Gastroesophageal sphincter (tissue), 4 donors: ENCODE measurements around the gene CCL16. TPM values are rescaled to one million over a fixed set of nuclear protein-coding genes. Genes with fewer than 3 reads are reported as not detected.

Experiments used
- ATAC-seq: fragments of 150-250 bp; one replicate; pipeline ENCODE4 v1.9.1; 2016; ENCODE audit warnings: mild to moderate bottlenecking, moderate library complexity
- H3K27ac ChIP-seq, 4 donors: fragments of 200-600 bp; sonication (generic) in 3 of 4; 1 replicate in 3 of 4; 2 replicates in 1 of 4; pipeline ENCODE4 v1.5.1; 2016 to 2019
- H3K27me3 ChIP-seq: fragments of 200-600 bp; sonication (generic); one replicate; pipeline ENCODE4 v1.5.1; 2019
- H3K36me3 ChIP-seq, 2 donors: fragments of 200-600 bp; sonication (generic); one replicate each; pipeline ENCODE4 v1.5.1; 2019; ENCODE audit warnings: control low read depth in 1 of 2
- H3K4me1 ChIP-seq, 3 donors: fragments of 200-600 bp; sonication (generic); 1 replicate in 2 of 3; 2 replicates in 1 of 3; pipeline ENCODE4 v1.5.1; 2016 to 2019; ENCODE audit warnings: control low read depth in 2 of 3
- H3K4me3 ChIP-seq, 2 donors: fragments of 200-600 bp; sonication (generic); one replicate each; pipeline ENCODE4 v1.5.1; 2019; ENCODE audit warnings: mild to moderate bottlenecking in 1 of 2, moderate library complexity in 1 of 2
- H3K9me3 ChIP-seq, 3 donors: fragments of 200-600 bp; sonication (generic); one replicate each; pipeline ENCODE4 v1.5.1; 2017 to 2019; ENCODE audit warnings: control low read depth in 2 of 3
- CTCF ChIP-seq, 4 experiments: fragments of 200-600 bp in 2 of 4; fragments of 450-650 bp in 2 of 4; sonication (generic) in 1 of 4; IDR thresholded peaks; one replicate each; pipeline ENCODE4 v1.5.1; 2017 to 2019; ENCODE audit warnings: antibody characterized with exemption in 4 of 4, mild to moderate bottlenecking in 2 of 4, moderate library complexity in 2 of 4
- EP300 ChIP-seq: sonication (generic); formaldehyde crosslinking; IDR thresholded peaks from one replicate; pipeline ENCODE4 v1.6.1; 2017; ENCODE audit warnings: antibody characterized with exemption, mild to moderate bottlenecking
- POLR2A ChIP-seq, 2 donors: fragments of 450-650 bp; IDR thresholded peaks; one replicate each; pipeline ENCODE4 v1.6.1; 2017; ENCODE audit warnings: antibody characterized with exemption in 2 of 2, mild to moderate bottlenecking in 2 of 2, moderate library complexity in 1 of 2
- POLR2AphosphoS5 ChIP-seq: sonication (generic); formaldehyde crosslinking; IDR thresholded peaks from one replicate; pipeline ENCODE4 v1.6.1; 2017; ENCODE audit warnings: antibody characterized with exemption
- WGBS, 2 donors: methylation state at CpG; one replicate each; pipeline ENCODE4 v1.1.5; 2018; ENCODE audit warnings: low coverage in 1 of 2; 5-methylcytosine and 5-hydroxymethylcytosine counted together
- total RNA-seq, 4 donors: library from RNA; depleted of rRNA; stranded (reverse); fragments of >200 nt; gene quantifications; one replicate each; pipeline ENCODE4 v1.1.0, GENCODE V29; 2016

The CCL16 gene
- total RNA-seq, 4 donors from 2014 or later, result not detected

- 69 to 89% methylated on average over 1 of the region's 1 CpG for WGBS, 2 donors
- peaks cover 0 to 12% (median 0%) of the 10 kb centered on the region in 3 donors for H3K4me1 ChIP-seq
- no peak for TF ChIP-seq POLR2A (IDR thresholded peaks at IDR 0.05)
- TF ChIP-seq POLR2AphosphoS5, result no peak
- no peak for TF ChIP-seq EP300
- TF ChIP-seq CTCF (IDR thresholded peaks at IDR 0.05), result no peak
- H3K4me3 ChIP-seq, result no peak overlapping the region
- H3K27me3 ChIP-seq, result peaks cover 4% of the 10 kb centered on the region
- no peaks in the 10 kb centered on the region for H3K9me3 ChIP-seq
- no peaks in the 10 kb centered on the region for H3K36me3 ChIP-seq
- ATAC-seq, result no peak
- no peak overlapping the region for H3K27ac ChIP-seq
Measured at GRCh38 chr17:35972066-35972465, 9.2 kb downstream of the CCL16 start.

GRCh38 chr17:35969558-35970380 is 11.5 kb downstream of the CCL16 start:
- H3K4me1 ChIP-seq, result peaks cover 0 to 12% (median 0%) of the 10 kb centered on the region in 3 donors
- H3K9me3 ChIP-seq, result no peaks in the 10 kb centered on the region
- no peak overlapping the region for H3K4me3 ChIP-seq
- 4 to 64% methylated on average over 3 to 4 of the region's 8 CpGs for WGBS, 2 donors
- no peaks in the 10 kb centered on the region for H3K36me3 ChIP-seq
- no peak overlapping the region for H3K27ac ChIP-seq
- no peaks in the 10 kb centered on the region for H3K27me3 ChIP-seq
- TF ChIP-seq CTCF (IDR thresholded peaks at IDR 0.05), result peak; percentile 63 to 86 (median 80)
- no peak for TF ChIP-seq POLR2AphosphoS5
- TF ChIP-seq EP300, result no peak
- no peak for TF ChIP-seq POLR2A (IDR thresholded peaks at IDR 0.05)
- peak; percentile 41 for ATAC-seq

GRCh38 chr17:35968520-35969054 is 12.7 kb downstream of the CCL16 start:
- no peak for ATAC-seq
- 53% methylated on average over 6 of the region's 10 CpGs; no CpG with 5 or more reads in 1 of the 2 donors for WGBS, 2 donors
- peaks cover 1% of the 10 kb centered on the region for H3K27me3 ChIP-seq

GRCh38 chr17:35965272-35965671 is 16.0 kb downstream of the CCL16 start:
- Histone ChIP-seq H3K4me3 (no peak overlapping the region), H3K27ac (no peak overlapping the region), H3K27me3 (peaks cover 30% of the 10 kb centered on the region), H3K36me3 (no peaks in the 10 kb centered on the region), H3K9me3 (no peaks in the 10 kb centered on the region), H3K4me1 (peaks cover 0 to 5% (median 0%) of the 10 kb centered on the region in 3 donors)
- WGBS, 2 donors, result 86 to 100% methylated on average over 1 to 7 of the region's 7 CpGs
- TF ChIP-seq POLR2A (IDR thresholded peaks at IDR 0.05), result no peak
- no peak for TF ChIP-seq CTCF (IDR thresholded peaks at IDR 0.05)
- no peak for TF ChIP-seq EP300
- TF ChIP-seq POLR2AphosphoS5, result no peak
- ATAC-seq, result no peak

More at GRCh38 chr17:35968520-35969054, 12.7 kb downstream of the CCL16 start:
- no peak overlapping the region for H3K4me3 ChIP-seq
- peaks cover 0 to 12% (median 0%) of the 10 kb centered on the region in 3 donors for H3K4me1 ChIP-seq
- TF ChIP-seq POLR2AphosphoS5, result no peak
- no peak for TF ChIP-seq CTCF (IDR thresholded peaks at IDR 0.05)
- TF ChIP-seq POLR2A (IDR thresholded peaks at IDR 0.05), result no peak
- no peak for TF ChIP-seq EP300
- no peak overlapping the region for H3K27ac ChIP-seq
- no peaks in the 10 kb centered on the region for H3K36me3 ChIP-seq
- no peaks in the 10 kb centered on the region for H3K9me3 ChIP-seq

- no peak for ATAC-seq
- WGBS, 2 donors, result 75 to 81% methylated on average over 6 of the region's 6 CpGs
- Histone ChIP-seq H3K4me1 (no peaks in the 10 kb centered on the region), H3K36me3 (no peaks in the 10 kb centered on the region), H3K9me3 (no peaks in the 10 kb centered on the region), H3K27me3 (peaks cover 42% of the 10 kb centered on the region), H3K4me3 (no peak overlapping the region), H3K27ac (no peak overlapping the region)
- TF ChIP-seq POLR2A (IDR thresholded peaks at IDR 0.05) (no peak), EP300 (no peak), POLR2AphosphoS5 (no peak), CTCF (IDR thresholded peaks at IDR 0.05) (no peak)
Measured at GRCh38 chr17:35963663-35964062, 17.6 kb downstream of the CCL16 start.
